OCI-LY1 (cell line): ENCODE results near the gene LEP.

ENCODE experiments used
- CTCF ChIP-seq: fragments of 200-600 bp; sonication (generic), shearing (Covaris generic); IDR thresholded peaks from 2 replicates; pipeline ENCODE4 v1.5.1; 2017; ENCODE audit warnings: mild to moderate bottlenecking, antibody characterized with exemption, low read length, moderate library complexity, mixed read lengths
- EZH2 ChIP-seq: fragments of 200-600 bp; sonication (generic), shearing (Covaris generic); IDR thresholded peaks from 2 replicates; pipeline ENCODE4 v1.8.0; 2017; ENCODE audit warnings: borderline replicate concordance, mixed run types, mild to moderate bottlenecking, antibody characterized with exemption, low read length, moderate library complexity, mixed read lengths

- TF ChIP-seq CTCF, result no peak
- no peak for TF ChIP-seq EZH2
These were observed at the start of gene LEP for GRCh38 chr7:128240696-128241386.
